HTR-8/SVneo (cell line): ENCODE measurements around the gene TAX1BP1.
"Not testable (repeated sequence)": the region's sequence is repeated elsewhere in the genome, so short reads cannot be mapped to it uniquely, and the experiment has no call there.

ENCODE experiments used
- DNase-seq: peaks from one replicate; pipeline ENCODE4 v3.0.0; 2011; ENCODE audit warnings: low spot score, mixed read lengths; ENCODE audit not compliant: insufficient read length
- FAIRE-seq: peaks from 2 replicates; lab custom pipeline; 2011; peaks lifted over from hg19 to GRCh38; lab: Jason Lieb, UNC

TAX1BP1 gene

DNA sequence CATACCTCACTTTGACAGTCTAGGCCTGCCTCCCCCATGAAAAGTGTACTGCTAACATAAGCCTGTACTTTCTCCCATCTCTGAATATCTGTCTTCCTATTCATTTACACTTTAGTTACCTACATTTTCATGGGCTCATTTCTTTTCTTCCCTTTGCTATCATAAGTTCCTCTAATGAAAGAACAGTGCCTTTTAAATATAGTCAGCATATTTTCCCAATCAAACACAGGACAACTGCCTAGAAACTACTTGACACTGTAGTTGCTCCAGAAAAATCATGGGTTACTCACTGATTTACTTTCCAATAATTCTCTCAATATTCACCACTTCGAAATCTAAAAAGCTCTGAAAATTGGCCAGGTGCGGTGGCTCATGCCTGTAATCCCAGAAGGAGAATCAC, 2.8 kb upstream of the TAX1BP1 start:
- FAIRE-seq: no peak
- no peak for DNase-seq

DNA sequence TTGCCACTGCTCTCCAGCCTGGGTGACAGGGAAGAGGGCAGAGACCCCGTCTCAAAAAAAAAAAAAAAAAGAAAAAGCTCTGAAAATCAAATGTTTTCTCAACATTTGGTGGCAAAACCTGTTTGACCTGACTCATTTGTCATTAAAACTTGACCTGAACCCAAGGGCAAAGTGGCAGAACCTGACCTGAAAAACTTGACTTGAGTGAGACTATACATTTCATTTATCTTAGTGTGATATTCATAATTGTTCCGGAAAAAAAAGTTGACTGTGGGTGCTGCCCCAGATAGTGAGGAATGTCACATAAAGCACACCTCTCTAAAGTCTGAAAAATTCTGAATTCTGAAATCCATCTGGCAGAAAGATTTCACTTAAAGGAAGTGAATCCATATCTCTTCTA, 2.3 kb upstream of the TAX1BP1 start:
- FAIRE-seq (no peak), DNase-seq (no peak)

DNA sequence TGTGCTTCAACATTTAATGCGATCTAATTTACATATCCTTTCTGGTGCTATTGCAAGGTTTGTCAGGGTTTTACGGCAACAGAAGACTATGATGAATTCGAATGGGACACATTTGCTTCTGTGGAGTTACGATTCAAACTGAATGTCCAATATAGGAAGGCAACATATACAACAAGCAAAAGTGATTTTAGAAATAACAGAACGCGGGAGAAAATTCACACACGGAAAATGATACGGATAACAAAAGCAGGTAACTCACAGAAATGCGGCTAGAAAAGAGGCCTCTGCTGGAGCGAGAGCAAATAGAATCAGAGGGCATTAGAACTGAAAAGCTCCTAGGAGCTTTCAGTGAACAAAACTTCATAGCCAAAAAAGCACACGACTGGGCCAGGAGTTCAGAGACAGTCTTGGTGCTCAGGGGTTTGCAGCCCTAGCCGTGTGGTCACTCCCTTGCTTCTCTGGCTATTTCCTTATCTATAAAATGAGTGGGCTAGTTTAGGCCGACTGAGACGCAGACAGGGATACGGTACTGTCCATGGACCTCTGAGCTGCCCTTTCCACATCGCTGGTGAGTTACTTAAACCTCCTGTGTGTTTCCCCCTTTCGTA, 557 bp upstream of the TAX1BP1 start:
- DNase-seq (peak; percentile 45), FAIRE-seq (no peak)

DNA sequence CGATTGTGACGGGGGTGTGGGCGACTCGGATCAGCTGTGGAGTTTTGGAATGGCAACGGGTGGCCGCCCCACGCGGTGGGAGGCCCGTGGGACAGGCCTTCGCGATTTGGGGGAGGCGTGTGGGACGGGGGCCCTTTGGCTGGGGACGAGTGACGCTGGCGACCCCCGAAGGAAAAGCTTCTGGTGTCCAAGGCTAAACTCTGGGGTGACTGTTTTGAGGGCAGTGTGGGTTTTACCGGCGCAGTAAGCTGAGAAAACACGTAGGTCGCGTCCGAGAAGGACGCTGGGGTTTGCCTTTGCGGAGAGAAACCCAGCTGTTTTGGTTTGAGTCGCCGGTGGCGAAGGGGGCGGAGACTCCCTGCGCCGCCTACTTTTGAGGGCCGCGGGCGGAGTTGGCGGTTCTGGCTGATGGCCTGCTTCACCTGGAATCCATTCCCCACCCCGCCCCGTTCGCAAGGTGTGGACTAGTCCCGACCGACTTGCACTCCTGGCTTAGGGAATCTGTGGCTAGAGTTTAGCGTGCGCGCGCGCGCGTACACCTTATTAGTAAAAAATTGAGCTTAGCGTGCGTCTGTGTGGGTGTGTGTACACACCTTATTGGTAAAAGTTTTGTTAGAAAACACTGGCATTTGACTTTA, 606 bp downstream of the TAX1BP1 start:
- peak; percentile 13 for FAIRE-seq
- peak; percentile 64 for DNase-seq

DNA sequence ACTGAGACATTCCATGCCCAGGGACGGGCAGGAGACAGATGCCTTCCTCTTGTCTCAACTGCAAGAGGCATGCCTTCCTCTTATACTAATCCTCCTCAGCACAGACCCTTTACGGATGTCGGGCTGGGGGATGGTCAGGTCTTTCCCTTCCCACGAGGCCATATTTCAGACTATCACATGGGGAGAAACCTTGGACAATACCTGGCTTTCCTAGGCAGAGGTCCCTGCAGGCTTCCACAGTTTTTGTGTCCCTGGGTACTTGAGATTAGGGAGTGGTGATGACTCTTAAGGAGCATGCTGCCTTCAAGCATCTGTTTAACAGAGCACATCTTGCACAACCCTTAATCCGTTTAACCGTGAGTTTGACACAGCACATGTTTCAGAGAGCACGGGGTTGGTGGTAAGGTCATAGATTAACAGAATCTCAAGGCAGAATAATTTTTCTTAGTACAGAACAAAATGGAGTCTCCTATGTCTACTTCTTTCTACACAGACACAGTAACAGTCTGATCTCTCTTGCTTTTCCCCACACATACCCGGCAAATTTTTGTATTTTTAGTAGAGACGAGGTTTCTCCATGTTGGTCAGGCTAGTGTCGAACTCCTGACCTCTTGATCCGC, 2.2 kb downstream of the TAX1BP1 start:
- not testable (repeated sequence) for FAIRE-seq, DNase-seq

DNA sequence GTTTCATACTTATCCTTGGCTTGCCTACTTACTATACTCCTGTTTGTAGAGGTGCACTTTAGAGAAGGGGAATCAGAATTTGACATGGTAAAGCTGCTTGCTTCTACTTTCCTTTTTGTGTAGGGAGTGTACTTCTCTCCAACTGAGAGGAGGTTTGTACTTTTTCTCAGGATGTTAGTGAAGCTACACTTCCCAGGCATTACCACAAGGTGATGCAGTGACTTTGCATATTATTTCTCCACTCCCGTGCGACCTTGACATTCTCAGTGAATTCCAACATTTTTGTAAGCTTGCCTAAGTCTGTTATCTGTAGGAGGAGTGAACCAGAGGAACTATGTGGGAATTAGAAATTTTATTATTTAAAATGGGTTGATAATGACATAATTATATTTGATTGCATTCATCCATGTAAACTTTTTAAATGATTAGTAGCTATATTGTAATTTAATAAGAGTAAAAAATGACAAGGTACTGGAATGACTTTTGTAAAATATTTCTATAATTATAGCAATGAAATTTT, 5.2 kb downstream of the TAX1BP1 start:
- FAIRE-seq: peak; percentile 38
- peak; percentile 60 for DNase-seq

DNA sequence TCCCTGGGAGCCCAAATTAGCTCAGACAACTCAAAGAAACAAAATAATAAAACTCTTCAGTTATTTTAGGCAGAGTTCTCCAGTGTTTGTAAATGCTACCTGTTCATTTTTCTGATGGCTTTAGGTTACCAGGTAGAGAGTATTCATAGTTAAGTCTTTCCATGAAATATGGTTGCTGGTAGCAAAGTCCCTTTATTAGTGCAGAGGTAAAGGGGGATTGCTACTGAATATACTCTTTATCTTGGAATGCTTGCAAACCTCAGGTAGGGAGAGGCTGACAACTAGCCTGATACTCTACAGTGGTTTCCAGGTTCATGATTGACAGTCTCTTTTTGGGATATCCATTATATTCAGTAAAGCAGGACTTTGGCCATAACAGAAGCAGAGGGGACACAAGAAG, 6.5 kb downstream of the TAX1BP1 start:
- DNase-seq (no peak), FAIRE-seq (no peak)

DNA sequence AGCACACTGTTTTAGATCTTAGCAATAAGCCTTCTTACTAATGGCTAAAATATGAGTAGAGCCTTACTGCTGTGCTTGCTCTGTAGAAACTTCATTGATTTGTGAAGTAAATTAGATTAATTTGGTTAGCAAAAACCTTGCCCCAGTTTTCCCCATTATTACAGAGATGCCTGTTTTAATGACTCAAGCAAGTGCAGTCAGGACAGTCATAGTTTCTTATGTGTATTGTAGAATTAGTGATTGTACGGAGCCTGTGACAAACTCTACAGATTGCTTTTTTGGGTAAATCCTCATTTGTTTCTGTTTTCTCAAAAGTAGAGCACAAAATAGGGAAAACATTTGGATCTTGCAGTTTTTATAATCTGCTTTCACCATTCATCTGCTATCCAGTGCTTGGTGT, 7.0 kb downstream of the TAX1BP1 start:
- DNase-seq (no peak), FAIRE-seq (no peak)

DNA sequence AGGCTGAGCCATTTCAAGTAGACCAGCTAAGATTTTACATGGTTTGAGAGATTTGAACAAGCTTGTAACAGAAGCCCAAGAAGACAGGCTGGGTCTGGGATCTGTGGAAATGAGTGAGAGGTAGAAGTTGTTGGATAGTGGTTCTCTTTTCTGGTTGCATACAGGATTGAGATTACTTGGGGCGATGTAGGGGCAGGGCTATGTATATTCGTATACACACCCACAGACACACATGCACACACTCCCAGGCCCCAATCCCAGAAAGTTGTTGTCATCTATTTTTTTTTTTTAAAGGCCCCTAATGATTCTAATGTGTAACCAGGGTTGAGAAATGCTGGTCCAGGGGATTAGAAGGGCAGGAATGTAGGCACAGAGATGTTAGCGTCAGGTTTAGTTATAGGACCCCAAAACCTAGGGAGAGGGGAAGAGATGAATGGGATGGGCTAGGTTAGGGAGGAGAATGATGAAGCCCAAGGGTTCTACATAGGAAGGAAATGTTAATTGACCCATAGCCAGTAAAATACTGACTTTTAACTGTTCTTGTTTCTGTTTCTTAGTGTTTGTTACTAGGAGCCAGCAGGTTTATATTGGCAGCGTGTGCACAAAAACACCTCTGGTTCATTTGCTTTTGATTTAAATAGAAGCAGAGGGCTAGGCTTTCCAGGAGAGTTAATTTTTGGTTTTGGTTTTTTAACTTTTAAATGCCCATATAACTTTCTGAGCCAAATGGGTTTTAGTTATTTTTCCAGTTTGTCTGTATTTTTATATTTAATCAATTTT, 7.8 kb downstream of the TAX1BP1 start:
- DNase-seq (no peak), FAIRE-seq (no peak)

DNA sequence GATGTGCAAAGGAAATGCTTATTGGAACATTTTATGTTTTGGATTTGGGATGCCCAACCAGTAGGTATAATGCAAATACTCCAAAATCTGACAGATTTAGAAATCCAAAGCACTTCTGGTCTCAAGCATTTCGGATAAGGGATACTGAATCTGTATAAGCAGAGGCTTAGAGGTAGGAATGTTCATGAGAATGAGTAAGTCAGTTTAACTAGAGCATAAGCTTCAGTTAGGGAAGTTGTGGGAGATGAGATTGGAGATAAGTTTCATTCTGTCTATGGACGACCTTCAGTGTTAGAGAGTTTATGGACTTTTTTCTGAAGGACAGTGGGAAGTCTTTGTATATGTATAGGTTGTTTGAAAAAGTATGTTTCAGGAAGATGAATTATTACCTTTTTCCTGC, 10.4 kb downstream of the TAX1BP1 start:
- FAIRE-seq (no peak), DNase-seq (no peak)

DNA sequence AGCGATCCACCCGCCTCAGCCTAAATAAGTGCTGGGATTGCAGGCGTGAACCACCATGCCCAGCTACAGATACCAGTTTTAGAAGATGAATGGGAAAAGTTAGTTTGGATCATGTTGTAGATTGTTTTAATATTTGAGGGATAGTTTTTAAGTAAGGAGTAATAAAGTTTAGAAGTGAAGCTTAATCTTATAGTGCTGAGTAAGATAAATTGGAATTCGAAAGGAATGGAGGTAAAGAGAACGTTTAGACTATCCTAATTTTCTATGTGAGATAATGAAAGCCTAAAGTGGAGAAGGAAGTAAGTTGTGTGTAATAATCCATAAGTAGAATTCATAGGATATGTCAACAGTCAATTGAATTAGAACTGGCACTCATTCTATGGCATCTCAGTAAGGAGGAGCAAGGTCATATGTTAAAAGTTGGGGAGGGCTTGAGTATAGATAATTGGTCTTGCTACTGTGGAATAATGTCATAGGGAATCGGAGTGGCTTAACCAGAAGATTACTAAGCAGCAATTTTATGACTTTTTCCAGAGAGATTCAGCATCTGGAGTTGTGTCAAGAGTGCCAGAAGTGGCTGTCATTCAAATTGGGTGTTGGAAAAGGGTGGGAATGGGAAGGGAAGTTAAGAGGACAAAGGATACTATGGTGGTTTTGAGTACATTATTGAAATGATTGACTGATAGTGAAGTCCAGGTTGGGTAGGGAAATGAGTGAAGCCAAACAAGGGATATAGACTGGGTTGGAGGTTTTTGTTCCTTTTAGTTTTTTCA, 12.1 kb downstream of the TAX1BP1 start:
- FAIRE-seq (no peak), DNase-seq (no peak)

DNA sequence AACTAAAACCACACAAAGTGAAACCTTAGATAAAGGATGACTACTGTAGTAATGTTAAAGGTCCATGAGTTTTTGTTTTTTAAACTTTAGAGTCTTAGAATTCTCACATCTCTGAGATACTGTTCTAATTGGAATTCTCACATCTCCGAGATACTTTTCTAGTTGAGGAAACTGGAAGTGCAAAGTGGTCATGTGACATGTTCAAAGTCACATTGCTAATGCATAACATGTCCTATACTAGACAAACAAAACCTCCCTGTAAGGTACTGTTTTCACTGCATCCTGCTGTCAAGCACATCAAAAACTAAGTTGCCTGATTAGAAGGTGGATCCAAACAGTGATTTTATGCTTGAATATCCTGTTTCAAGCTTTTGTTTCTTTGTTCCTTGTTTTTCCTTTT, 13.9 kb downstream of the TAX1BP1 start:
- FAIRE-seq: no peak
- no peak for DNase-seq

DNA sequence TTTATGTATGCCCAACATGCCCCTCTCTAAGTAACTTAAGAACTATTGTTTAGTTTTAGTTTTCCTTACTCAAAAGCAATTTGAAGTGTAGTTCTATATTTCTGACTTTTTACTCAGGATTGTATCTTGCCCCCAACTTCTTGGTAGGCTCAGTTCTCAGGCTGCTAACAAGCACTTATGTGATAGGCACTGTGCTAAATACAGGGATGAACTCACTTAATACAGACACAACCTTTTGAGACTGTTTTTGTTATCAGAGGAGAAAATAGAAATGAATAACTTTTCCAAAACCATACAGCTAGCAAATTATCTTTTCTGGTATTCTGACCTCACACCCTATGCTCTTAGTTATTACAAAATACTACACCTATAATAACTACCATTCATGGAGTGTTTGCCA, 16.3 kb downstream of the TAX1BP1 start:
- DNase-seq (no peak), FAIRE-seq (no peak)

DNA sequence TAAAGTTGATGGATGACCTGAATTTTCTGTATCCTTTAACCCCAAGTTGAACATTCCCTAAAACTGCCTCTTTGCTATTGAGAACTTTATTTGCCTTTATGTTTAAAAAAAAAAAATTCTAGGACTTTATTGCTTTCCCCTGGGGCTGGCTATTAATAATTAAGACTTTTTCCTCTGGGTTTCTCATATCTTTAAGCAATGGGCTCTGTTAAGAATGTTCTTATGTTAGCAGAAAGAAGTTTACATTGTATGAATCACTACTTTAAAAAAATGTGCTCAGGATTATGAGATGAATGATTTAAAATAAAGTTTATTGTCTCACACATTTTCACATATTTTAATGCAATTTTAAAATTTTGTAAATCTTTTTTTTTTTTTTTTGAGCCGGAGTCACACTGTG, 19.5 kb downstream of the TAX1BP1 start:
- DNase-seq (no peak), FAIRE-seq (no peak)

DNA sequence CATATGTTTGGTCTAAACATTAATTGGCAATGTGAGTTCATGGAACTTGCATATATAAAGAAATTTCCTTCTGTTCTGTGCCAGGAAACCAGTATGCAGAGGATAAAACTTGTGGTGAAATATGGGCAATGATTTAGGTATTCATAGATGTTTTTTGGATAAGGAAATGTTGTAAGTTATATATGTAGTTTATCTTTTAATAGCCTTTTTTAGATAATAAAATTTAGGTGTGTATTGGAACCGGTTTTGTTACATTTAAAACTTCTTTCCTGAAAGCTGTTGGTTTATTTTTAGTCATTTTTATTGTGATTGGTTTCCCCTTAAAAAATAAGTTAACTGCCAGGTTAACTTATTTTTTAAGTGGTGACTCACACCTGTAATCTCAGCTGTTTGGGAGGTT, 22.1 kb downstream of the TAX1BP1 start:
- no peak for FAIRE-seq

DNA sequence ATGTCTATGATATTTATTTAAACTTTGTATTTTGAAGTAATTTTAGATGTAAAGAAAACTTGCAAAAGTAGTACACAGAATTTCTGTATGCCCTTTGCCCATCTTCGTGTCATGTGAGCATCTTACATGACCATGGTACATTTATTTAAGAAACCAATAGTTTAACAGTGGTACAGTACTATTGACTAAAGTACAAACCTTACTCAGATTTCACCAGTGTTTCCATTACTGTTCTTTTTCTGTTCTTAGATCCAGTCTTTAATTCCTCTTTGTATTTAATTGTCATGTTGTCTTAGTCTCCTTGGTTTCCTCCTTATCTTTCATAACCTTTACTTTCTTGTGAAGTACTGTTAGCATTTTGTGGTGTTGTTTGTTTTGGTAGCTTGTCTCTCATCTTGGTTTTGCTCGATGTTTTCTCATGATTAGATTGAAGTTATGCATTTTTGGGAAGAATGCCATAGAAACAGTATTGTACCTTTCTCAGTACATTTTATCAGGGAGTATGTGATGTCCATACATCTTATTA, 24.1 kb downstream of the TAX1BP1 start:
- FAIRE-seq (no peak), DNase-seq (no peak)

More for the DNA sequence above, 22.1 kb downstream of the TAX1BP1 start:
- DNase-seq: no peak

DNA sequence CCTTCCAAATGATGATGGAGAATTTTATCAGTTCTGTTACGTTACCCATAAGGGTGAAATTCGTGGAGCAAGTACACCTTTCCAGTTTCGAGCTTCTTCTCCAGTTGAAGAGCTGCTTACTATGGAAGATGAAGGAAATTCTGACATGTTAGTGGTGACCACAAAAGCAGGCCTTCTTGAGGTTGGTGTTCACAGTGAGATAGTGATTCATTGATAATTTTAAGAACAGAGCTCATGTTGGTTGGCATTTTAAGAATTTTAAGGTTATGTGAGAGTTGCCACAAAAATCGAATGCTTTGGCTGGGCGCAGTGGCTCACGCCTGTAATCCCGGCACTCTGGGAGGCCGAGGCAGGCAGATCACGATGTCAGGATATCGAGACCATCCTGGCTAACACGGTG, 25.9 kb downstream of the TAX1BP1 start:
- no peak for DNase-seq
- no peak for FAIRE-seq

DNA sequence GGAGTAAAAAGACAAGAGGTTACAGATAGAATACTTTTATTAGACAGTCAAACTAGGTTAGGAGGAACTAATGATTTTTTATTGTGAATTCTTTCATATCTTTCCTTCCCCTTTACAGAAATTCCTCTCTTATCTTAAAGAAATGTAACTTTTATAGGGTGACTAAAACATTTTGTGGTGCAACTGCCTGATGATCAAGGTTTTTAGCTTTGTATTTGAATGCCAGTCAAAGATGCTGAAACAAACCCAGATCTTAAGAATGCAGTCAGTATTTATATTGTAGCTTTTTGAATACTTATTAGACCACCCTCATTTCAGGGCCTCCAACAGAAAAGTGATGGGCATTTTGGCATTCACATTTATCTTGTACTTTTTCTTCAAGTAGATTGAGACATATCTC, 27.4 kb downstream of the TAX1BP1 start:
- FAIRE-seq (no peak), DNase-seq (peak; percentile 11)

DNA sequence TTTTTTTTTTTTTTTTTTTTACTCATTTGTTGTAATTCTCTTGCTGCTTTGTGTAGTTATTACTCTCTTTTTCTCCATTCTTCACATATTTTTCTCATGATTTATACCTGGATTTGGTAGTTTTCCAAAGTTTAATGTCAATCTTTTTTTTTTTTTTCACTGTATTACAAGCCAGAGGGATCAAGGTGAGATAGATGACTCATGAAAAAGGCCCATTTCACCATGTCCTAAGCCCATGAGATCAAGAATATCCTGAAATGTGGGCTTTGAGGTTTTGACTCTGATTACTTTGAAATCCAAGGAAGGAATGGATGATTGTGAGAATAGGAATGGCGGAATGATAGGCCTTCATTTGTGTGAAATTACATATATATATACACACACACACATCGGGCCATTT, 31.1 kb downstream of the TAX1BP1 start:
- FAIRE-seq (no peak), DNase-seq (no peak)
